Panc1 (cell line): Measurements from ENCODE around the gene CPA2. TPM values are rescaled to one million over a fixed set of nuclear protein-coding genes. Genes with fewer than 3 reads are reported as not detected.

Experiments
- ATAC-seq: fragments of 200-7000 bp; cut with Tn5 transposase; 2 replicates; pipeline ENCODE4 v1.9.1; 2020; ENCODE audit warnings: mild to moderate bottlenecking, moderate library complexity
- BruUV-seq: library from RNA; stranded (reverse); fragments of 400-500 nt; replicated peaks from 2 replicates; lab custom pipeline; 2021; lab: Mats Ljungman, UMichigan
- CTCF ChIA-PET: fragments of 300-600 bp; sonication (Branson Sonifier 250); formaldehyde crosslinking; loops from one replicate; lab custom pipeline; 2022; ENCODE audit warnings: antibody characterized with exemption; lab: Charles Lee
- POLR2A ChIA-PET: fragments of 300-600 bp; sonication (Branson Sonifier 250); formaldehyde crosslinking; loops from one replicate; lab custom pipeline; 2022; ENCODE audit warnings: antibody characterized with exemption; lab: Charles Lee
- DNase-seq: peaks from one replicate; pipeline ENCODE4 v3.0.0-alpha.2; 2010; ENCODE audit warnings: low read depth, low spot score
- H3K27ac ChIP-seq: 2 replicates; pipeline ENCODE4 v1.5.1; 2011; ENCODE audit warnings: mild to moderate bottlenecking, low read length, inconsistent platforms
- H3K27me3 ChIP-seq: fragments of 200-500 bp; sonication (Bioruptor generic); 2 replicates; pipeline ENCODE4 v1.6.0; 2014; ENCODE audit warnings: low read length, inconsistent platforms; ENCODE audit not compliant: control insufficient read depth, insufficient read depth
- H3K36me3 ChIP-seq: fragments of 200-500 bp; sonication (Bioruptor generic); 2 replicates; pipeline ENCODE4 v1.5.1; 2014; ENCODE audit warnings: inconsistent platforms, mild to moderate bottlenecking, low read length, moderate library complexity; ENCODE audit not compliant: control insufficient read depth, insufficient read depth
- H3K4me1 ChIP-seq: 2 replicates; pipeline ENCODE4 v1.5.1; 2011; ENCODE audit warnings: inconsistent platforms, mild to moderate bottlenecking, low read length, moderate library complexity; ENCODE audit not compliant: control insufficient read depth, insufficient read depth
- H3K4me3 ChIP-seq, 2 experiments: 2 replicates each; pipeline ENCODE4 v1.5.1; 2011 to 2012; ENCODE audit warnings: low read depth in 2 of 2, low read length in 2 of 2, mild to moderate bottlenecking in 2 of 2, inconsistent platforms in 1 of 2, moderate library complexity in 1 of 2
- H3K9me3 ChIP-seq: fragments of 200-500 bp; sonication (Bioruptor generic); 2 replicates; pipeline ENCODE4 v1.5.1; 2014; ENCODE audit warnings: low read depth, mild to moderate bottlenecking, inconsistent platforms, low read length, moderate library complexity; ENCODE audit not compliant: control insufficient read depth, insufficient read depth
- CTCF ChIP-seq: fragments of 450-650 bp; IDR thresholded peaks from 2 replicates; pipeline ENCODE4 v1.5.1; 2017; ENCODE audit warnings: mild to moderate bottlenecking
- POLR2AphosphoS5 ChIP-seq: IDR thresholded peaks from 2 replicates; pipeline ENCODE4 v1.6.1; 2012; ENCODE audit warnings: mild to moderate bottlenecking, low read depth, low read length, moderate library complexity
- REST ChIP-seq, 2 experiments: IDR thresholded peaks; 2 replicates each; pipeline ENCODE4 v1.6.1; 2011 to 2012; ENCODE audit warnings: low read depth in 2 of 2, control low read depth in 1 of 2, low read length in 1 of 2, mild to moderate bottlenecking in 1 of 2, moderate library complexity in 1 of 2; ENCODE audit not compliant: insufficient read depth in 1 of 2
- SIN3A ChIP-seq: IDR thresholded peaks from 2 replicates; pipeline ENCODE4 v1.6.1; 2012; ENCODE audit warnings: low read depth, mild to moderate bottlenecking, low read length, moderate library complexity, borderline replicate concordance; ENCODE audit not compliant: insufficient read depth
- TCF7L2 ChIP-seq: IDR thresholded peaks from 2 replicates; pipeline ENCODE4 v1.6.1; 2011; ENCODE audit warnings: mild to moderate bottlenecking, low read depth, low read length, inconsistent platforms
- in situ Hi-C: cut with HindIII; loops from 2 replicates; pipeline ENCODE4 v1.10.0; 2016; ENCODE audit warnings: low sequenced_read_pairs, low pct_unique_long_range_greater_than_20kb
- intact Hi-C: fragments of 100-400 bp; cut with micrococcal nuclease; formaldehyde crosslinking; loops from one replicate; pipeline ENCODE4 v1.10.0; 2022; ENCODE audit not compliant: unreplicated experiment
- total RNA-seq: library from RNA; stranded (reverse); gene quantifications from one replicate; pipeline ENCODE4 v1.2.1, GENCODE V29; 2021; ENCODE audit not compliant: unreplicated experiment

Gene CPA2
- total RNA-seq, 1 experiment from 2014 or later, result 0.87 TPM

GRCh38 chr7:130333832-130334231, 67.2 kb downstream of the CPA2 start:
- ATAC-seq (no peak), DNase-seq (no peak)
- no peak overlapping the region for H3K27ac ChIP-seq
- intact Hi-C loops, result no loop called here
- no peaks in the 10 kb centered on the region for H3K4me1 ChIP-seq
- TF ChIP-seq REST (IDR thresholded peaks at IDR 0.05; ENCODE audit: insufficient read depth in 1 of 2, low read depth in 2 of 2, low read length in 1 of 2) (no peak), POLR2AphosphoS5 (no peak)
- in situ Hi-C loops, result no loop called here
- H3K4me3 ChIP-seq, result no peak overlapping the region
- H3K9me3 ChIP-seq, result no peaks in the 10 kb centered on the region
- POLR2A ChIA-PET, result no interaction called here
- CTCF ChIA-PET, result no interaction called here
- no TSS peak for BruUV-seq
- no peaks in the 10 kb centered on the region for H3K36me3 ChIP-seq
- no peaks in the 10 kb centered on the region for H3K27me3 ChIP-seq

- no peaks in the 10 kb centered on the region for H3K9me3 ChIP-seq
- in situ Hi-C loops, result no loop called here
- H3K4me1 ChIP-seq, result no peaks in the 10 kb centered on the region
- no peak overlapping the region for H3K27ac ChIP-seq
- no peaks in the 10 kb centered on the region for H3K36me3 ChIP-seq
- no peaks in the 10 kb centered on the region for H3K27me3 ChIP-seq
- ChIA-PET CTCF (no interaction called here), POLR2A (no interaction called here)
- TF ChIP-seq POLR2AphosphoS5 (no peak), CTCF (no peak), SIN3A (no peak), TCF7L2 (no peak)
- BruUV-seq, result no TSS peak
- DNase-seq (no peak), ATAC-seq (no peak)
- intact Hi-C loops, result no loop called here
- H3K4me3 ChIP-seq, result no peak overlapping the region
Measured at GRCh38 chr7:130334274-130334673, 67.6 kb downstream of the CPA2 start.

- no peaks in the 10 kb centered on the region for H3K27me3 ChIP-seq
- in situ Hi-C loops (no loop called here), intact Hi-C loops (no loop called here)
- peaks cover 4% of the 10 kb centered on the region; the same call in 1 of the 2 replicates for H3K9me3 ChIP-seq
- H3K4me3 ChIP-seq, result no peak overlapping the region
- ATAC-seq (no peak; the same call in 1 of the 2 replicates), DNase-seq (no peak)
- no TSS peak for BruUV-seq
- TF ChIP-seq SIN3A (no peak), POLR2AphosphoS5 (no peak), REST (IDR thresholded peaks at IDR 0.05; ENCODE audit: insufficient read depth in 1 of 2, low read depth in 2 of 2, low read length in 1 of 2) (no peak), TCF7L2 (no peak), CTCF (no peak)
- POLR2A ChIA-PET, result no interaction called here
- CTCF ChIA-PET, result interaction anchor here (0.7 kb wide), 1 partner anchor 23 kb away, joined by 4 read pairs; no protein-coding TSS in a partner anchor
- H3K27ac ChIP-seq, result no peak overlapping the region
- H3K36me3 ChIP-seq, result no peaks in the 10 kb centered on the region
- H3K4me1 ChIP-seq, result no peaks in the 10 kb centered on the region
Measured at GRCh38 chr7:130337410-130337971, 70.8 kb downstream of the CPA2 start.
